CD4-positive, alpha-beta T cell treated with Interleukin-17A for 1 hour (primary cell): Measurements from ENCODE around the gene CD164L2.

ENCODE experiments used
- DNase-seq: peaks from one replicate; pipeline ENCODE4 v3.0.0-alpha.2; 2020

The CD164L2 gene

GRCh38 chr1:27361044-27361402 is 22.1 kb downstream of the CD164L2 start:
- DNase-seq = no peak

- peak; percentile 68 for DNase-seq
These were observed 22.7 kb downstream of the CD164L2 start for GRCh38 chr1:27360159-27361043.

GRCh38 chr1:27359822-27360158 is 23.3 kb downstream of the CD164L2 start:
- DNase-seq = no peak

- DNase-seq = no peak
These were observed 24.2 kb downstream of the CD164L2 start for GRCh38 chr1:27358928-27359313.

GRCh38 chr1:27358038-27358927 is 24.9 kb downstream of the CD164L2 start:
- DNase-seq = no peak

- peak; percentile 87 for DNase-seq
These were observed 25.7 kb downstream of the CD164L2 start for GRCh38 chr1:27357281-27358037.

GRCh38 chr1:27356619-27357280 is 26.4 kb downstream of the CD164L2 start:
- DNase-seq = peak; percentile 65

- DNase-seq = no peak
These were observed 26.9 kb downstream of the CD164L2 start for GRCh38 chr1:27356277-27356618.

GRCh38 chr1:27355683-27356082 is 27.4 kb downstream of the CD164L2 start:
- DNase-seq = no peak

- no peak for DNase-seq
These were observed 29.5 kb downstream of the CD164L2 start for GRCh38 chr1:27353629-27354028.

GRCh38 chr1:27353166-27353565 is 30.0 kb downstream of the CD164L2 start:
- DNase-seq = no peak

GRCh38 chr1:27351541-27352107 is 31.5 kb downstream of the CD164L2 start:
- DNase-seq = no peak

- no peak for DNase-seq
These were observed 32.2 kb downstream of the CD164L2 start for GRCh38 chr1:27350663-27351540.

GRCh38 chr1:27349784-27350662 is 33.1 kb downstream of the CD164L2 start:
- peak; percentile 11 for DNase-seq

- DNase-seq = peak; percentile 43
These were observed 34.0 kb downstream of the CD164L2 start for GRCh38 chr1:27348861-27349783.

GRCh38 chr1:27346991-27347624 is 36.0 kb downstream of the CD164L2 start:
- DNase-seq = no peak

- no peak for DNase-seq
These were observed 36.8 kb downstream of the CD164L2 start for GRCh38 chr1:27346357-27346756.

- no peak for DNase-seq
These were observed 37.9 kb downstream of the CD164L2 start for GRCh38 chr1:27345272-27345671.

- DNase-seq = no peak
These were observed 39.5 kb downstream of the CD164L2 start for GRCh38 chr1:27343639-27344025.
